WTC11 (cell line): ENCODE results near the gene HDHD5. TPM values are rescaled to one million over a fixed set of nuclear protein-coding genes. Genes with fewer than 3 reads are reported as not detected.

Experiments
- ATAC-seq: fragments of 200-7000 bp; cut with Tn5 transposase; 2 replicates; pipeline ENCODE4 v1.10.0; 2021; ENCODE audit warnings: mild to moderate bottlenecking, moderate library complexity
- CTCF ChIA-PET: fragments of 300-600 bp; sonication (Branson Sonifier 250); formaldehyde crosslinking; loops from one replicate; lab custom pipeline; 2021; ENCODE audit warnings: antibody characterized with exemption; lab: Charles Lee
- POLR2A ChIA-PET: fragments of 350-600 bp; sonication (Branson Sonifier 250); formaldehyde crosslinking; loops from one replicate; lab custom pipeline; 2021; ENCODE audit warnings: antibody characterized with exemption; lab: Charles Lee
- DNase-seq: peaks from one replicate; pipeline ENCODE4 v3.0.0; 2021; ENCODE audit warnings: low spot score
- H3K27ac Mint-ChIP-seq: 2 replicates; pipeline ENCODE4 v1.8.0; 2021; ENCODE audit warnings: mixed read lengths
- H3K27me3 Mint-ChIP-seq: 2 replicates; pipeline ENCODE4 v1.8.0; 2021; ENCODE audit warnings: low read depth, mild to moderate bottlenecking, moderate library complexity, mixed read lengths
- H3K36me3 Mint-ChIP-seq: 2 replicates; pipeline ENCODE4 v1.8.0; 2021; ENCODE audit warnings: mixed read lengths
- H3K4me1 Mint-ChIP-seq: 2 replicates; pipeline ENCODE4 v1.8.0; 2022; ENCODE audit warnings: mixed read lengths
- H3K4me3 Mint-ChIP-seq: 2 replicates; pipeline ENCODE4 v1.8.0; 2021; ENCODE audit warnings: mild to moderate bottlenecking, moderate library complexity, mixed read lengths
- H3K9me3 Mint-ChIP-seq: 2 replicates; pipeline ENCODE4 v1.8.0; 2021; ENCODE audit warnings: mixed read lengths
- ATF1 ChIP-seq: sonication (generic); formaldehyde crosslinking; IDR thresholded peaks from 2 replicates; pipeline ENCODE4 v1.8.1; 2023; ENCODE audit warnings: mild to moderate bottlenecking, moderate library complexity, missing genetic modification reagents
- CREM ChIP-seq: sonication (generic); formaldehyde crosslinking; IDR thresholded peaks from 2 replicates; pipeline ENCODE4 v1.8.1; 2022; ENCODE audit warnings: mild to moderate bottlenecking, missing genetic modification reagents, moderate library complexity
- ELF4 ChIP-seq: sonication (generic); formaldehyde crosslinking; IDR thresholded peaks from 2 replicates; pipeline ENCODE4 v1.8.1; 2022; ENCODE audit warnings: low read depth, mild to moderate bottlenecking, moderate library complexity, missing genetic modification reagents
- ESRRA ChIP-seq: sonication (generic); formaldehyde crosslinking; IDR thresholded peaks from 2 replicates; pipeline ENCODE4 v1.8.1; 2022; ENCODE audit warnings: mild to moderate bottlenecking, missing genetic modification reagents, borderline replicate concordance
- ETV6 ChIP-seq: sonication (generic); formaldehyde crosslinking; IDR thresholded peaks from 2 replicates; pipeline ENCODE4 v1.8.1; 2022; ENCODE audit warnings: mild to moderate bottlenecking, missing genetic modification reagents
- HMGA2 ChIP-seq: fragments of 250-450 bp; sonication (Bioruptor Pico); IDR thresholded peaks from 2 replicates; pipeline ENCODE4 v1.4.0; 2021; ENCODE audit warnings: mild to moderate bottlenecking, moderate library complexity
- IRF2 ChIP-seq: sonication (generic); formaldehyde crosslinking; IDR thresholded peaks from 2 replicates; pipeline ENCODE4 v1.8.0; 2022; ENCODE audit warnings: low read depth, missing genetic modification reagents, borderline replicate concordance
- NFATC4 ChIP-seq: fragments of 250-450 bp; sonication (Bioruptor Pico); IDR thresholded peaks from 2 replicates; pipeline ENCODE4 v1.9.0; 2021; ENCODE audit warnings: mild to moderate bottlenecking
- NFE2L1 ChIP-seq: sonication (generic); formaldehyde crosslinking; IDR thresholded peaks from 2 replicates; pipeline ENCODE4 v1.8.1; 2023; ENCODE audit warnings: missing genetic modification reagents
- OVOL2 ChIP-seq: fragments of 250-450 bp; sonication (Bioruptor Pico); IDR thresholded peaks from 2 replicates; pipeline ENCODE4 v1.9.0; 2021; ENCODE audit warnings: mild to moderate bottlenecking, borderline replicate concordance
- SP1 ChIP-seq: sonication (generic); formaldehyde crosslinking; conservative IDR thresholded peaks from 2 replicates; pipeline ENCODE4 v1.8.1; 2022; ENCODE audit warnings: missing genetic modification reagents
- TP53 ChIP-seq: sonication (generic); formaldehyde crosslinking; IDR thresholded peaks from 2 replicates; pipeline ENCODE4 v1.8.1; 2023; ENCODE audit warnings: mild to moderate bottlenecking, missing genetic modification reagents
- ZNF232 ChIP-seq: sonication (generic); formaldehyde crosslinking; IDR thresholded peaks from 2 replicates; pipeline ENCODE4 v1.8.0; 2022; ENCODE audit warnings: mild to moderate bottlenecking, missing genetic modification reagents
- total RNA-seq: library from RNA; stranded (reverse); gene quantifications from 3 replicates; pipeline ENCODE4 v1.2.3, GENCODE V29; 2021
- TF ChIP-seq, protein P1 (sequence below): fragments of 250-450 bp; sonication (Bioruptor Pico); conservative IDR thresholded peaks from 2 replicates; pipeline ENCODE4 v1.9.0; 2021; ENCODE audit warnings: mild to moderate bottlenecking
- TF ChIP-seq, protein P2 (sequence below): sonication (generic); formaldehyde crosslinking; IDR thresholded peaks from 2 replicates; pipeline ENCODE4 v1.8.1; 2023; ENCODE audit warnings: mild to moderate bottlenecking, missing genetic modification reagents, moderate library complexity
- TF ChIP-seq, protein P3 (sequence below): sonication (generic); formaldehyde crosslinking; IDR thresholded peaks from 2 replicates; pipeline ENCODE4 v1.8.0; 2023; ENCODE audit warnings: missing genetic modification reagents
- TF ChIP-seq, protein P4 (sequence below): fragments of 250-450 bp; sonication (Bioruptor Pico); IDR thresholded peaks from 2 replicates; pipeline ENCODE4 v1.9.0; 2021; ENCODE audit warnings: moderate library complexity, mild to moderate bottlenecking, inconsistent platforms, borderline replicate concordance
- TF ChIP-seq, protein P5 (sequence below): sonication (generic); formaldehyde crosslinking; IDR thresholded peaks from 2 replicates; pipeline ENCODE4 v1.8.1; 2022; ENCODE audit warnings: low read depth, missing genetic modification reagents, borderline replicate concordance

HDHD5 gene
- total RNA-seq, 1 experiment from 2014 or later = 84.0 TPM

DNA sequence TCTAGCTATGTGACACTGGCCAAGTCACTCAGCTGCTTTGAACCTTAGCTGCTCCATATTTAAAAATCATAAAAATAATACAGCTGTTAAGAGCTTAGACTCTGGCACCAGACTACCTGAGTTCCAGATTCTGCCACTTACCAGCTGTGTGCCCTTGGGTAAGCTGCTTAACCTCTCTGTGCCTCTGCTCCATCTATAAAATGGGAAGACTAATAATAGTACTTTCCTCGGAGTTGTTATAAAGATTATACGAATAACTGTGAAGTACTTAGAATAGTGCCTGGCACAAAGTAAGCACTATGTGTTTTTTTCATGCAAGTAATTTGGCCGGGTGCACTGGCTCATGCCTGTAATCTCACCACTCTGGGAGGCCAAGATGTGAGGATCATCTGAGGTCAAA is 1.4 kb downstream of the HDHD5 start:
- TF ChIP-seq ESRRA (CRISPR knock-in tag) = no peak
- no peaks in the 10 kb centered on the region for H3K9me3 Mint-ChIP-seq
- H3K4me1 Mint-ChIP-seq = peaks cover 32% of the 10 kb centered on the region
- H3K36me3 Mint-ChIP-seq = peaks cover 4% of the 10 kb centered on the region; the same call in 1 of the 2 replicates
- H3K4me3 Mint-ChIP-seq = peak overlapping the region; percentile 77
- POLR2A ChIA-PET = interaction anchor here (1.4 kb wide), 1 partner anchor 14 kb away, joined by 3 read pairs; no protein-coding TSS in a partner anchor
- H3K27ac Mint-ChIP-seq = no peak overlapping the region
- CTCF ChIA-PET = interaction anchor here (0.6 to 7.9 kb wide), 10 partner anchors 14 to 662 kb away, joined by 3 to 108 read pairs (median 3); partner anchors contain the start of gene TMEM121B
- DNase-seq = no peak
- peaks cover 5% of the 10 kb centered on the region; the same call in 1 of the 2 replicates for H3K27me3 Mint-ChIP-seq
- ATAC-seq = no peak

DNA sequence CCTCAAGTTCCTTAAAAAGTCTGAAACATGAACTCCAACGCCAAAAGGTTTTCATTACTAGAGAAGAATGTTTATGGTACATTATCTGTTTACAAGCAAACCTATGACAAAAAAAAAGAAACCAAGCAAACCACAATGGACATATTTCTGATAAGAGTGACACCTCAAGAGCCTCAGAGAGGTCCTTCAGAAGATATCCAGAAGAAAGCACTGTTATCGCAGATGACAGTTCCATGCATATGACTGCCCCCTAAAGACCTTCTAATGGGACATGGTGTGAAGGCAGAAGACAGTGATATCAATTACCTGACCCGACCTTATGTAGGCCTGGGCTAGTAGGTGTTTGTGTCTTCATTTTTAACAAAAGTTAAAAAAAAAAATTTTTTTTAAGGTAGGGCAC is 3.1 kb downstream of the HDHD5 start:
- Mint-ChIP-seq H3K4me3 (peak overlapping the region; percentile 14), H3K4me1 (peaks cover 39% of the 10 kb centered on the region), H3K36me3 (peaks cover 4% of the 10 kb centered on the region; the same call in 1 of the 2 replicates), H3K27me3 (peaks cover 5% of the 10 kb centered on the region; the same call in 1 of the 2 replicates), H3K9me3 (no peaks in the 10 kb centered on the region), H3K27ac (no peak overlapping the region)
- no peak for TF ChIP-seq NFE2L1
- ATAC-seq (no peak), DNase-seq (no peak)
- ChIA-PET CTCF (interaction anchor here (0.8 to 1.8 kb wide), 3 partner anchors 16 to 346 kb away, joined by 5 to 8 read pairs (median 7); no protein-coding TSS in a partner anchor), POLR2A (no interaction called here)

DNA sequence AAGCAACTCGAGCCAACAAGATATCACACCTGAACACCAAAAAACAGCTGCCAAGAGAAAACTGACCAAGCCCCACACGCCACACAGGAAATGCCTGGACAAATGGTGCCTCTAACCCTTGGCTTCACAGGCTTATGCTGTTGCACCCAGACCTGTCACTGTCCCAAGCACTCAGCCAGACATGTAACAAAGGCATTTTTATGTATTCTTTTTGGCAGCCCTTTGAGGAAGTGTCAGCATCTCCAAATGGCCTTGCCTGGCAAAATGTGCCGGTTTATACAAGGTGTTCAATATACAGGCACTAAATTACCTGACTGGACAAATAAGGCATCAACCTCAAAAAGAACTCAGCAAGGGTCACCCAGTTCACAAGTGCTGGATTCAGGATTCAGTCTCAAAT is 6.1 kb downstream of the HDHD5 start:
- H3K4me3 Mint-ChIP-seq = no peak overlapping the region
- CTCF ChIA-PET = interaction anchor here (0.9 to 2.8 kb wide), 3 partner anchors 41 to 95 kb away, joined by 3 to 5 read pairs (median 3); no protein-coding TSS in a partner anchor
- DNase-seq (no peak), ATAC-seq (no peak)
- H3K9me3 Mint-ChIP-seq = no peaks in the 10 kb centered on the region
- H3K4me1 Mint-ChIP-seq = peaks cover 29% of the 10 kb centered on the region
- TF ChIP-seq ZNF232 (CRISPR knock-in tag) = no peak
- TF ChIP-seq NFE2L1 = no peak
- TF ChIP-seq, protein P1, sequence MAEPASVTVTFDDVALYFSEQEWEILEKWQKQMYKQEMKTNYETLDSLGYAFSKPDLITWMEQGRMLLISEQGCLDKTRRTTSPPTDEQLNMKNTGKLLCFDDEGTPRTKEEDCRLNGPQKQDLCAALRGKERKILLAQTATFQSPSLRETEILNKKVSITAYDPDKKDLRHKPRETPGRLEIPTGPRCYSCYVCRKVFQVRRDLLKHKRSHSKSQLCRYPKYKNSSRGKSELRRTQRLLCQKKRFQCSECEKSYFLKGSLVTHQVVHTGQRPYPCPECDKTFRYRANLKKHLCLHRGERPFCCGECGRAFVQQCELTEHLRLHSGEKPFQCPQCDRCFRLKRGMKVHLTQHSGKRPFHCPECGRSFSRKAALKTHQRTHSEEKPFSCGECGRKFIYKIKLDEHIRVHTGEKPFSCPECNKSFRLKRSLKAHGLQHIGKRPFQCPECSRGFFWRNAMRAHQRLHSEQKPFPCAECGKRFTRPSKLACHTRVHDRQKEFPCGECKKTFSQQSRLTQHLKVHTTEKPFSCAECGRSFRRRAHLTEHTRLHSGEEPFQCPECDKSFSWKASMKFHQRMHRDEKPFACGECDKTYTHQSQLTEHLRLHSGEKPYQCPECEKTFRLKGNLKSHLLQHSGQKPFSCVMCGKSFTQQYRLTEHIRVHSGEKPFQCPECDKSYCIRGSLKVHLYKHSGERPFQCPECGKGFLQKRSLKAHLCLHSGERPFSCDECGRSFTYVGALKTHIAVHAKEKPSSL (CRISPR knock-in tag) = no peak
- TF ChIP-seq ETV6 (CRISPR knock-in tag) = no peak
- TF ChIP-seq, protein P2, sequence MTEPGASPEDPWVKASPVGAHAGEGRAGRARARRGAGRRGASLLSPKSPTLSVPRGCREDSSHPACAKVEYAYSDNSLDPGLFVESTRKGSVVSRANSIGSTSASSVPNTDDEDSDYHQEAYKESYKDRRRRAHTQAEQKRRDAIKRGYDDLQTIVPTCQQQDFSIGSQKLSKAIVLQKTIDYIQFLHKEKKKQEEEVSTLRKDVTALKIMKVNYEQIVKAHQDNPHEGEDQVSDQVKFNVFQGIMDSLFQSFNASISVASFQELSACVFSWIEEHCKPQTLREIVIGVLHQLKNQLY = no peak
- TF ChIP-seq, protein P3, sequence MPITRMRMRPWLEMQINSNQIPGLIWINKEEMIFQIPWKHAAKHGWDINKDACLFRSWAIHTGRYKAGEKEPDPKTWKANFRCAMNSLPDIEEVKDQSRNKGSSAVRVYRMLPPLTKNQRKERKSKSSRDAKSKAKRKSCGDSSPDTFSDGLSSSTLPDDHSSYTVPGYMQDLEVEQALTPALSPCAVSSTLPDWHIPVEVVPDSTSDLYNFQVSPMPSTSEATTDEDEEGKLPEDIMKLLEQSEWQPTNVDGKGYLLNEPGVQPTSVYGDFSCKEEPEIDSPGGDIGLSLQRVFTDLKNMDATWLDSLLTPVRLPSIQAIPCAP (CRISPR knock-in tag) = no peak
- no peak for TF ChIP-seq TP53 (CRISPR knock-in tag)
- TF ChIP-seq OVOL2 (CRISPR knock-in tag) = no peak
- TF ChIP-seq HMGA2 = no peak
- no peak for TF ChIP-seq IRF2 (CRISPR knock-in tag)
- TF ChIP-seq ELF4 (CRISPR knock-in tag) = no peak
- no peak for TF ChIP-seq ATF1 (CRISPR knock-in tag)
- no peak for TF ChIP-seq SP1 (CRISPR knock-in tag)
- no peak overlapping the region for H3K27ac Mint-ChIP-seq
- H3K27me3 Mint-ChIP-seq = no peaks in the 10 kb centered on the region
- H3K36me3 Mint-ChIP-seq = peaks cover 11% of the 10 kb centered on the region
- POLR2A ChIA-PET = no interaction called here

DNA sequence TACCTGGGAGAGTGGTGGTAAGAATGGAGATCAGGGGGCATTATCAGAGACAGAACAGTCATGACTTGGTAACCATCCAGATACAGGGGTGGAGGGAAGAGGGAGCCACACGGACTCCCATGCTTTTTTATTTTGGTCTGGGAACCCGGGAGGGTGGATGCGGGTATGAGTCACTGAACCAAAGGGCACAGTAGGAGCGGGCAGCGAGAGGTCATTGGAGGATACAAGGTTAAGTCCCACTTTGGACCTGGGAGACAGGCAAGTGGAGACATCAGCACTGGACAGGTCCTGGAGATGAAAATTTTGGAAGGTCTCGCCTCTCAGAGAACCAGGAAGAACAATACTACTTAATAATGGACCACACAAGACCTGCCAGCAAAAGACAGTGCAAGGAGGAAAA is 6.7 kb downstream of the HDHD5 start:
- DNase-seq (no peak), ATAC-seq (no peak)
- Mint-ChIP-seq H3K27me3 (no peaks in the 10 kb centered on the region), H3K27ac (0 out of 2 replicates have a peak overlapping the region, but pooled peaks have one; percentile 14), H3K4me1 (peaks cover 23% of the 10 kb centered on the region), H3K9me3 (no peaks in the 10 kb centered on the region), H3K4me3 (no peak overlapping the region), H3K36me3 (peaks cover 17% of the 10 kb centered on the region)
- CTCF ChIA-PET = interaction anchor here (0.9 to 1.1 kb wide), 2 partner anchors 40 to 82 kb away, joined by 3 read pairs; no protein-coding TSS in a partner anchor
- POLR2A ChIA-PET = no interaction called here
- TF ChIP-seq SP1 (CRISPR knock-in tag) = no peak
- no peak for TF ChIP-seq NFATC4 (CRISPR knock-in tag)
- TF ChIP-seq, protein P4, sequence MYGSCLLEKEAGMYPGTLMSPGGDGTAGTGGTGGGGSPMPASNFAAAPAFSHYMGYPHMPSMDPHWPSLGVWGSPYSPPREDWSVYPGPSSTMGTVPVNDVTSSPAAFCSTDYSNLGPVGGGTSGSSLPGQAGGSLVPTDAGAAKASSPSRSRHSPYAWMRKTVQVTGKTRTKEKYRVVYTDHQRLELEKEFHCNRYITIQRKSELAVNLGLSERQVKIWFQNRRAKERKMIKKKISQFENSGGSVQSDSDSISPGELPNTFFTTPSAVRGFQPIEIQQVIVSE (CRISPR knock-in tag) = no peak
- TF ChIP-seq, protein P5, sequence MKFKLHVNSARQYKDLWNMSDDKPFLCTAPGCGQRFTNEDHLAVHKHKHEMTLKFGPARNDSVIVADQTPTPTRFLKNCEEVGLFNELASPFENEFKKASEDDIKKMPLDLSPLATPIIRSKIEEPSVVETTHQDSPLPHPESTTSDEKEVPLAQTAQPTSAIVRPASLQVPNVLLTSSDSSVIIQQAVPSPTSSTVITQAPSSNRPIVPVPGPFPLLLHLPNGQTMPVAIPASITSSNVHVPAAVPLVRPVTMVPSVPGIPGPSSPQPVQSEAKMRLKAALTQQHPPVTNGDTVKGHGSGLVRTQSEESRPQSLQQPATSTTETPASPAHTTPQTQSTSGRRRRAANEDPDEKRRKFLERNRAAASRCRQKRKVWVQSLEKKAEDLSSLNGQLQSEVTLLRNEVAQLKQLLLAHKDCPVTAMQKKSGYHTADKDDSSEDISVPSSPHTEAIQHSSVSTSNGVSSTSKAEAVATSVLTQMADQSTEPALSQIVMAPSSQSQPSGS = no peak
- TF ChIP-seq, protein P1 (CRISPR knock-in tag) = no peak
- TF ChIP-seq TP53 (CRISPR knock-in tag) = no peak
- TF ChIP-seq, protein P3 (CRISPR knock-in tag) = no peak
- TF ChIP-seq CREM = no peak
